ENCODE measurements around the gene PIEZO1.

Gene PIEZO1

DNA sequence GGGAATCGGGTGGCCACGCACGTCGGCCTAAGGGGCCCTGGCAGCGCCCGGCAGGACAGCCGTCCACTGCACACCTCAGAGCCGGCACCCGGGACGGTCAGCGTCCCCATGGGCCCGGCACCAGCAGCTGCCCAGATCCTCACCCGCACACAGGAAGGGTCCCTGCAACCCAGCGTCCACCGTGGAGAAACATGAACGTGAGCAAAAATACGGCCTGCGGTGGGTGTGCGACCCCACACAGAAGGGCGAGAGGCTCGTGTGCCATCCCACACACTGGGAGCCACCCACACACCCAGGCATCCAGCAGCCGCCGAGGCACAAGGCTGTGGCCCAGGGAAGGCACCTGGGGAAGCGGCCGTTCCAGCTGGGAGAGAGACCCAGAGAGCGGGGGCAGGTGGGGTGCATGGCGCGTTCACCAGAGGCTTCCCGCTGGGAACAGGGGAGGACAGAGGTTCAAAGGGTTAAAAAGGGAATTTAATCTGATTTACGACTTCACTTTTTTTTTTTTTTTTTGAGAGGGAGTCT is 6.4 kb downstream of the PIEZO1 start:
- H3K4me3 ChIP-seq (ENCODE audit: low read depth, low read length), result no peak overlapping the region
- TF ChIP-seq, protein P1, sequence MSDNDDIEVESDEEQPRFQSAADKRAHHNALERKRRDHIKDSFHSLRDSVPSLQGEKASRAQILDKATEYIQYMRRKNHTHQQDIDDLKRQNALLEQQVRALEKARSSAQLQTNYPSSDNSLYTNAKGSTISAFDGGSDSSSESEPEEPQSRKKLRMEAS (IDR thresholded peaks at IDR 0.05; ENCODE audit: low read depth, low read length), result no peak
- TF ChIP-seq MYC (IDR thresholded peaks at IDR 0.05; ENCODE audit: low read depth, low read length), result no peak
- TF ChIP-seq, protein P2, sequence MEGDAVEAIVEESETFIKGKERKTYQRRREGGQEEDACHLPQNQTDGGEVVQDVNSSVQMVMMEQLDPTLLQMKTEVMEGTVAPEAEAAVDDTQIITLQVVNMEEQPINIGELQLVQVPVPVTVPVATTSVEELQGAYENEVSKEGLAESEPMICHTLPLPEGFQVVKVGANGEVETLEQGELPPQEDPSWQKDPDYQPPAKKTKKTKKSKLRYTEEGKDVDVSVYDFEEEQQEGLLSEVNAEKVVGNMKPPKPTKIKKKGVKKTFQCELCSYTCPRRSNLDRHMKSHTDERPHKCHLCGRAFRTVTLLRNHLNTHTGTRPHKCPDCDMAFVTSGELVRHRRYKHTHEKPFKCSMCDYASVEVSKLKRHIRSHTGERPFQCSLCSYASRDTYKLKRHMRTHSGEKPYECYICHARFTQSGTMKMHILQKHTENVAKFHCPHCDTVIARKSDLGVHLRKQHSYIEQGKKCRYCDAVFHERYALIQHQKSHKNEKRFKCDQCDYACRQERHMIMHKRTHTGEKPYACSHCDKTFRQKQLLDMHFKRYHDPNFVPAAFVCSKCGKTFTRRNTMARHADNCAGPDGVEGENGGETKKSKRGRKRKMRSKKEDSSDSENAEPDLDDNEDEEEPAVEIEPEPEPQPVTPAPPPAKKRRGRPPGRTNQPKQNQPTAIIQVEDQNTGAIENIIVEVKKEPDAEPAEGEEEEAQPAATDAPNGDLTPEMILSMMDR (IDR thresholded peaks at IDR 0.05; ENCODE audit: low read depth, low read length), result no peak
- no peak for TF ChIP-seq POLR2A (IDR thresholded peaks at IDR 0.05; ENCODE audit: extremely low read depth, insufficient read length)
- no peak for DNase-seq (ENCODE audit: low read depth)

- TF ChIP-seq, protein P2 (IDR thresholded peaks at IDR 0.05; ENCODE audit: low read depth, low read length), result no peak
- no peak for TF ChIP-seq MYC (IDR thresholded peaks at IDR 0.05; ENCODE audit: low read depth, low read length)
- TF ChIP-seq, protein P1 (IDR thresholded peaks at IDR 0.05; ENCODE audit: low read depth, low read length), result no peak
- TF ChIP-seq POLR2A (IDR thresholded peaks at IDR 0.05; ENCODE audit: extremely low read depth, insufficient read length), result no peak
- no peak for DNase-seq (ENCODE audit: low read depth)
- no peak overlapping the region for H3K4me3 ChIP-seq (ENCODE audit: low read depth, low read length)
Observed at GRCh38 chr16:88778271-88778525, 6.8 kb downstream of the PIEZO1 start.

GRCh38 chr16:88777471-88778270 is 7.3 kb downstream of the PIEZO1 start:
- DNase-seq (ENCODE audit: low read depth), result no peak
- H3K4me3 ChIP-seq (ENCODE audit: low read depth, low read length), result no peak overlapping the region
- TF ChIP-seq, protein P2 (IDR thresholded peaks at IDR 0.05; ENCODE audit: low read depth, low read length), result no peak
- no peak for TF ChIP-seq POLR2A (IDR thresholded peaks at IDR 0.05; ENCODE audit: extremely low read depth, insufficient read length)
- TF ChIP-seq, protein P1 (IDR thresholded peaks at IDR 0.05; ENCODE audit: low read depth, low read length), result no peak
- no peak for TF ChIP-seq MYC (IDR thresholded peaks at IDR 0.05; ENCODE audit: low read depth, low read length)

DNA sequence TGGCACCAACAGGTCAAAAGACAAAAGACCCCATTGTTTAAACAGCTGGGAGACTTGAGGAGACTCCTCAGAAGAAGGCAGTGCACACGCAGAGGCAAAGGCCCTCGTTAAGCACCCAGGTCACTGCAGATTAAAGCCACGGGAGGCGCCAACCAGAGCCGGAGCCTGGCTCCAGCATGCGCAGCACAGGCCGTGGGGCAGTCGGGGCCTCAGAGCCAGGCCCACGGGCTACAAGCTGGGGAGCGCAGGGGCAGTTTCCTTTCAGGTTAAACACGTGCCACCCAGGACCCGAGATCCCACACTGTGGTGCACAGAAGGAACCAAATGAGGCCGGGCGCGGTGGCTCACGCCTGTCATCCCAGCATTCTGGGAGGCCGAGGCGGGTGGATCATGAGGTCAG is 9.2 kb downstream of the PIEZO1 start:
- no peak overlapping the region for H3K4me3 ChIP-seq (ENCODE audit: low read depth, low read length)
- DNase-seq (ENCODE audit: low read depth), result no peak
- TF ChIP-seq MYC (IDR thresholded peaks at IDR 0.05; ENCODE audit: low read depth, low read length) (no peak), POLR2A (IDR thresholded peaks at IDR 0.05; ENCODE audit: extremely low read depth, insufficient read length) (no peak)
- TF ChIP-seq, protein P2 (IDR thresholded peaks at IDR 0.05; ENCODE audit: low read depth, low read length), result no peak
- TF ChIP-seq, protein P1 (IDR thresholded peaks at IDR 0.05; ENCODE audit: low read depth, low read length), result no peak

DNA sequence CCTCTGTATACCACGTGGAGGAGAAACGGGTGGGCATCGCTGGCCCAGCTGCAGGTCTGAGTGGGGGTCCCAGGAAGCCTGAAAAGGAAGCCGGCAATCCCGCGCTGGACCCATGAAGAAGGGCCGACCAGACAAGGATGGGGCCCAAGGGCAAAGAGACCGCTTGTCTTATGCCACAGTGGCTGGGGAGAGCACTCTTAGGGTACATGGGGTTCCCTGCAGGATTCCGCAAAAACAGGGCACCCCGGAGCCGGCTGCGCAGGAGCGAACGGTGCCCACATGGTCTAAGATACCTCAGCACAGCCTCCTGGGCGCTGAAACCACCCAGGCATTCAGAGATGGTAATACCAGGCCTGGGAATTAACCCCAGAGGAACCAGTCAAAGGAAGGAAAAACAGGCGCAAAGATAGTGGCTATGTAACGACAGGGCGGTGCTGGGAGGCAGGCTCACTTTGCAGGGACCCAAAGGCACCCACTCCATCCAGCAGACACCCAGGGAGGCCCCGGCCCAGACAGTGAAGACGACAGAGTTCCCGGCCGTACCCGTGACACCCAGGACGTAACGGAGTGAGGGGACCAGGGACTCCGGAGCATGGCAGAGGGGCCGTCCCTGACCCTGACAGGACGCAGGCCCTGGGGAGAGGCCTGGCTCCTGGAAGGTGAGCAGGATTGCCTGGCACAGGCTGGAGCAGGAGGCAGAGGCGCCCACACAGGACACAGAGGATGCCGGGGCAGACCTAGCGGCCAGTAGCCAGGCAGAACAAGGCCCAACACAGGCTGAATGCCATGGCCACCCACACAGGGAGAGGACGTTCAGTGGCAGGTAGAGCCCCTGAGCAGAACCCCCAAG is 10.3 kb downstream of the PIEZO1 start:
- DNase-seq (ENCODE audit: low read depth), result no peak
- H3K4me3 ChIP-seq (ENCODE audit: low read depth, low read length), result no peak overlapping the region
- TF ChIP-seq, protein P1 (IDR thresholded peaks at IDR 0.05; ENCODE audit: low read depth, low read length), result no peak
- TF ChIP-seq, protein P2 (IDR thresholded peaks at IDR 0.05; ENCODE audit: low read depth, low read length), result no peak
- TF ChIP-seq POLR2A (IDR thresholded peaks at IDR 0.05; ENCODE audit: extremely low read depth, insufficient read length) (no peak), MYC (IDR thresholded peaks at IDR 0.05; ENCODE audit: low read depth, low read length) (no peak)
